SK-N-SH (cell line): ENCODE measurements around the gene YDJC.

Experiments used
- CTCF ChIP-seq: fragments of 200-600 bp; sonication (generic); IDR thresholded peaks from 2 replicates; pipeline ENCODE4 v1.6.1; 2017; ENCODE audit warnings: antibody characterized with exemption, mild to moderate bottlenecking, moderate library complexity
- ELF1 ChIP-seq: IDR thresholded peaks from 2 replicates; pipeline ENCODE4 v1.4.0; 2012
- EP300 ChIP-seq, 2 experiments: IDR thresholded peaks; 2 replicates each; pipeline versions ENCODE4 v1.4.0 to v1.6.1; 2012; ENCODE audit warnings: borderline replicate concordance in 1 of 2, low read depth in 1 of 2, low read length in 1 of 2
- FOXM1 ChIP-seq: IDR thresholded peaks from 2 replicates; pipeline ENCODE4 v1.4.0; 2012; ENCODE audit warnings: low read depth, mild to moderate bottlenecking
- GABPA ChIP-seq: IDR thresholded peaks from 2 replicates; pipeline ENCODE4 v1.4.0; 2012; ENCODE audit warnings: low read depth, mild to moderate bottlenecking
- JUND ChIP-seq: IDR thresholded peaks from 2 replicates; pipeline ENCODE4 v1.4.0; 2012
- MXI1 ChIP-seq: IDR thresholded peaks from 2 replicates; pipeline ENCODE4 v1.6.1; 2012; ENCODE audit warnings: mild to moderate bottlenecking, low read depth, low read length, improper control_type of control experiment
- RAD21 ChIP-seq: IDR thresholded peaks from 2 replicates; pipeline ENCODE4 v1.6.1; 2012; ENCODE audit warnings: mild to moderate bottlenecking, low read length
- REST ChIP-seq: IDR thresholded peaks from 2 replicates; pipeline ENCODE4 v1.6.1; 2012; ENCODE audit warnings: mild to moderate bottlenecking, low read depth, low read length, moderate library complexity
- RFX5 ChIP-seq: IDR thresholded peaks from 2 replicates; pipeline ENCODE4 v1.6.1; 2012; ENCODE audit warnings: mild to moderate bottlenecking, improper control_type of control experiment, low read length
- SIN3A ChIP-seq: IDR thresholded peaks from 2 replicates; pipeline ENCODE4 v1.6.1; 2012; ENCODE audit warnings: low read depth, mild to moderate bottlenecking, low read length, moderate library complexity, borderline replicate concordance
- TAF1 ChIP-seq: IDR thresholded peaks from 2 replicates; pipeline ENCODE4 v1.6.1; 2012; ENCODE audit warnings: low read depth, mild to moderate bottlenecking, low read length, moderate library complexity, borderline replicate concordance
- YY1 ChIP-seq: IDR thresholded peaks from 2 replicates; pipeline ENCODE4 v1.4.0; 2012; ENCODE audit warnings: low read depth, mild to moderate bottlenecking

- TF ChIP-seq CTCF = no peak
- no peak for TF ChIP-seq RAD21
- no peak for TF ChIP-seq YY1
- TF ChIP-seq FOXM1 = no peak
- no peak for TF ChIP-seq EP300 (IDR thresholded peaks at IDR 0.05; ENCODE audit: borderline replicate concordance in 1 of 2, low read depth in 1 of 2, low read length in 1 of 2)
- TF ChIP-seq RFX5 = no peak
- TF ChIP-seq JUND = no peak
- TF ChIP-seq MXI1 = no peak
- TF ChIP-seq GABPA = no peak
- TF ChIP-seq REST = no peak
- TF ChIP-seq ELF1 = no peak
- no peak for TF ChIP-seq SIN3A
- TF ChIP-seq TAF1 = no peak
Observed at GRCh38 chr22:21665047-21665851, 35.4 kb upstream of the YDJC start.
